H9 (cell line): Measurements from ENCODE around the gene PTPRQ. TPM values are rescaled to one million over a fixed set of nuclear protein-coding genes. Genes with fewer than 3 reads are reported as not detected.

Experiments used
- DNase-seq: peaks from one replicate; pipeline ENCODE4 v3.0.0-alpha.2; 2017
- H2AFZ ChIP-seq: one replicate; pipeline ENCODE4 v1.6.1; 2013; ENCODE audit warnings: mild to moderate bottlenecking, low read length, control low read depth, moderate library complexity
- H2AK5ac ChIP-seq: 2 replicates; pipeline ENCODE4 v1.6.1; 2013; ENCODE audit warnings: low read length, control low read depth, mixed read lengths; ENCODE audit not compliant: insufficient read length
- H2BK120ac ChIP-seq: one replicate; pipeline ENCODE4 v1.6.1; 2013; ENCODE audit warnings: low read depth, mild to moderate bottlenecking, low read length, control low read depth, inconsistent platforms; ENCODE audit not compliant: poor library complexity, severe bottlenecking
- H2BK12ac ChIP-seq: 2 replicates; pipeline ENCODE4 v1.6.1; 2013; ENCODE audit warnings: low read length, control low read depth, mixed read lengths, low read depth; ENCODE audit not compliant: insufficient read length
- H2BK15ac ChIP-seq: 2 replicates; pipeline ENCODE4 v1.6.1; 2013; ENCODE audit warnings: low read depth, low read length, control low read depth
- H2BK20ac ChIP-seq: one replicate; pipeline ENCODE4 v1.6.1; 2013; ENCODE audit warnings: low read depth, mild to moderate bottlenecking, low read length, control low read depth, inconsistent platforms; ENCODE audit not compliant: poor library complexity, severe bottlenecking
- H2BK5ac ChIP-seq: 2 replicates; pipeline ENCODE4 v1.6.1; 2013; ENCODE audit warnings: low read length, control low read depth, mixed read lengths; ENCODE audit not compliant: insufficient read length
- H3K14ac ChIP-seq: 2 replicates; pipeline ENCODE4 v1.6.1; 2013; ENCODE audit warnings: low read length, control low read depth; ENCODE audit not compliant: insufficient read depth
- H3K18ac ChIP-seq: 2 replicates; pipeline ENCODE4 v1.6.1; 2013; ENCODE audit warnings: low read depth, mild to moderate bottlenecking, mixed read lengths, low read length, control low read depth; ENCODE audit not compliant: insufficient read length
- H3K23ac ChIP-seq: 2 replicates; pipeline ENCODE4 v1.6.1; 2013; ENCODE audit warnings: low read length, control low read depth, mixed read lengths, low read depth; ENCODE audit not compliant: insufficient read length
- H3K23me2 ChIP-seq: 2 replicates; pipeline ENCODE4 v1.6.1; 2013; ENCODE audit warnings: low read depth, mild to moderate bottlenecking, mixed read lengths, low read length, control low read depth; ENCODE audit not compliant: insufficient read length, poor library complexity, severe bottlenecking
- H3K27ac ChIP-seq: 2 replicates; pipeline ENCODE4 v1.5.1; 2013; ENCODE audit warnings: low read length, control low read depth, mixed read lengths, low read depth; ENCODE audit not compliant: insufficient read length
- H3K27me3 ChIP-seq: 2 replicates; pipeline ENCODE4 v1.6.1; 2013; ENCODE audit warnings: low read length, control low read depth, inconsistent platforms; ENCODE audit not compliant: insufficient read depth
- H3K4ac ChIP-seq: 2 replicates; pipeline ENCODE4 v1.6.1; 2013; ENCODE audit warnings: low read depth, mild to moderate bottlenecking, control low read depth, inconsistent platforms, low read length, moderate library complexity
- H3K4me1 ChIP-seq: 2 replicates; pipeline ENCODE4 v1.6.1; 2013; ENCODE audit warnings: low read length, control low read depth, inconsistent platforms; ENCODE audit not compliant: insufficient read depth
- H3K4me2 ChIP-seq: 2 replicates; pipeline ENCODE4 v1.6.1; 2013; ENCODE audit warnings: low read length, control low read depth, mixed read lengths; ENCODE audit not compliant: insufficient read length, insufficient read depth
- H3K56ac ChIP-seq: 2 replicates; pipeline ENCODE4 v1.6.1; 2013; ENCODE audit warnings: low read depth, mild to moderate bottlenecking, mixed read lengths, low read length, control low read depth; ENCODE audit not compliant: insufficient read length
- H3K79me1 ChIP-seq: 2 replicates; pipeline ENCODE4 v1.6.1; 2013; ENCODE audit warnings: low read depth, mild to moderate bottlenecking, moderate library complexity, low read length, control low read depth, inconsistent platforms; ENCODE audit not compliant: insufficient read depth, poor library complexity, severe bottlenecking
- H3K79me2 ChIP-seq: 2 replicates; pipeline ENCODE4 v1.6.1; 2013; ENCODE audit warnings: low read length, control low read depth, inconsistent platforms; ENCODE audit not compliant: insufficient read depth
- H3K9ac ChIP-seq: 2 replicates; pipeline ENCODE4 v1.6.1; 2013; ENCODE audit warnings: low read length, control low read depth, mixed read lengths; ENCODE audit not compliant: insufficient read length; ENCODE audit errors: extremely low read depth
- H3K9me3 ChIP-seq: one replicate; pipeline ENCODE4 v1.6.1; 2013; ENCODE audit warnings: low read depth, low read length, inconsistent platforms; ENCODE audit not compliant: control insufficient read depth
- H3T11ph ChIP-seq: one replicate; pipeline ENCODE4 v1.6.1; 2013; ENCODE audit warnings: mild to moderate bottlenecking, low read length, control low read depth, inconsistent platforms
- H4K20me1 ChIP-seq: one replicate; pipeline ENCODE4 v1.6.1; 2013; ENCODE audit not compliant: control insufficient read depth, insufficient read length, insufficient read depth
- H4K5ac ChIP-seq: 2 replicates; pipeline ENCODE4 v1.6.1; 2013; ENCODE audit warnings: low read depth, mild to moderate bottlenecking, mixed read lengths, low read length, control low read depth; ENCODE audit not compliant: insufficient read length
- H4K8ac ChIP-seq: replicated peaks from 2 replicates; pipeline ENCODE4 v1.6.1; 2013; ENCODE audit warnings: low read length, control low read depth, mixed read lengths, low read depth; ENCODE audit not compliant: insufficient read length
- H4K91ac ChIP-seq: 2 replicates; pipeline ENCODE4 v1.6.1; 2013; ENCODE audit warnings: low read depth, mild to moderate bottlenecking, moderate library complexity, mixed read lengths, low read length, control low read depth; ENCODE audit not compliant: insufficient read length
- H3K27ac Mint-ChIP-seq, 3 experiments: 2 replicates in 2 of 3; 3 replicates in 1 of 3; pipeline ENCODE4 v1.8.0; 2020 to 2021; ENCODE audit warnings: mixed read lengths in 3 of 3, mild to moderate bottlenecking in 1 of 3, moderate library complexity in 1 of 3
- H3K27me3 Mint-ChIP-seq: 2 replicates; pipeline ENCODE4 v1.8.0; 2021; ENCODE audit warnings: low read depth, mild to moderate bottlenecking, moderate library complexity, mixed read lengths
- H3K36me3 Mint-ChIP-seq, 3 experiments: 2 replicates in 2 of 3; 3 replicates in 1 of 3; pipeline ENCODE4 v1.8.0; 2020 to 2021; ENCODE audit warnings: low read depth in 3 of 3, mixed read lengths in 3 of 3; ENCODE audit not compliant: insufficient read depth in 1 of 3
- H3K4me1 Mint-ChIP-seq, 2 experiments: 2 replicates each; pipeline ENCODE4 v1.8.0; 2020; ENCODE audit warnings: mixed read lengths in 2 of 2
- H3K4me3 Mint-ChIP-seq, 2 experiments: 2 replicates in 1 of 2; 3 replicates in 1 of 2; pipeline ENCODE4 v1.8.0; 2020 to 2021; ENCODE audit warnings: mild to moderate bottlenecking in 2 of 2, mixed read lengths in 2 of 2, moderate library complexity in 1 of 2
- H3K9me3 Mint-ChIP-seq, 2 experiments: 2 replicates in 1 of 2; 3 replicates in 1 of 2; pipeline ENCODE4 v1.8.0; 2020; ENCODE audit warnings: mild to moderate bottlenecking in 2 of 2, mixed read lengths in 2 of 2, moderate library complexity in 1 of 2
- CTCF ChIP-seq: fragments of 200-600 bp; sonication (generic); conservative IDR thresholded peaks from 3 replicates; pipeline ENCODE4 v1.8.0; 2021; ENCODE audit warnings: antibody characterized with exemption, mild to moderate bottlenecking
- WGBS: extraction: QIAGEN DNeasy Blood & Tissue Kit; methylation state at CpG from one replicate; pipeline ENCODE4 v1.1.7; 2013; ENCODE audit warnings: missing lambda C conversion rate, low lambda C conversion rate, mixed read lengths; ENCODE audit not compliant: insufficient read length; ENCODE audit errors: extremely low coverage; 5-methylcytosine and 5-hydroxymethylcytosine counted together
- total RNA-seq: library from RNA; stranded (reverse); gene quantifications from 2 replicates; pipeline ENCODE4 v1.2.1, GENCODE V29; 2021

The PTPRQ gene
- total RNA-seq, 1 experiment from 2014 or later, result not detected

GRCh38 chr12:80648881-80649280 lies 204.8 kb downstream of the PTPRQ start:
- no peaks in the 10 kb centered on the region for H3K27me3 ChIP-seq
- no CpG with 5 or more reads among the region's 1 CpG for WGBS
- Mint-ChIP-seq H3K4me3 (no peak overlapping the region), H3K27me3 (no peaks in the 10 kb centered on the region; the same call in 1 of the 2 replicates), H3K27ac (no peak overlapping the region), H3K4me1 (no peaks in the 10 kb centered on the region), H3K36me3 (no peaks in the 10 kb centered on the region), H3K9me3 (no peaks in the 10 kb centered on the region)
- no peak overlapping the region for H3K18ac ChIP-seq
- H4K8ac ChIP-seq, result no peak overlapping the region
- H3K56ac ChIP-seq, result no peak overlapping the region
- no peak overlapping the region for H2BK20ac ChIP-seq
- no peak overlapping the region for H2BK120ac ChIP-seq
- no peak overlapping the region for H2AK5ac ChIP-seq
- DNase-seq, result no peak
- H2BK15ac ChIP-seq, result no peak overlapping the region
- no peak overlapping the region for H4K5ac ChIP-seq
- no peak overlapping the region for H3T11ph ChIP-seq
- H3K4ac ChIP-seq, result no peak overlapping the region
- H2AFZ ChIP-seq, result no peak overlapping the region
- H3K4me1 ChIP-seq, result no peaks in the 10 kb centered on the region
- H3K27ac ChIP-seq, result no peak overlapping the region
- TF ChIP-seq CTCF, result no peak
- no peak overlapping the region for H4K91ac ChIP-seq
- no peak overlapping the region for H2BK12ac ChIP-seq
- H3K14ac ChIP-seq, result no peak overlapping the region
- no peaks in the 10 kb centered on the region for H4K20me1 ChIP-seq
- H3K79me1 ChIP-seq, result no peaks in the 10 kb centered on the region
- H3K23ac ChIP-seq, result no peak overlapping the region
- no peak overlapping the region for H3K4me2 ChIP-seq
- no peak overlapping the region for H2BK5ac ChIP-seq
- no peaks in the 10 kb centered on the region for H3K79me2 ChIP-seq
- no peaks in the 10 kb centered on the region for H3K9me3 ChIP-seq
- H3K9ac ChIP-seq, result no peak overlapping the region
- no peaks in the 10 kb centered on the region for H3K23me2 ChIP-seq
